T-helper 1 cell (primary cell): ENCODE results near the gene TELO2.
"Not testable (repeated sequence)": the region's sequence is repeated elsewhere in the genome, so short reads cannot be mapped to it uniquely, and the experiment has no call there.

Experiments used
- DNase-seq, 5 donors: peaks; one replicate each; pipeline ENCODE4 v3.0.0-alpha.2; 2012 to 2020

TELO2 gene

DNA sequence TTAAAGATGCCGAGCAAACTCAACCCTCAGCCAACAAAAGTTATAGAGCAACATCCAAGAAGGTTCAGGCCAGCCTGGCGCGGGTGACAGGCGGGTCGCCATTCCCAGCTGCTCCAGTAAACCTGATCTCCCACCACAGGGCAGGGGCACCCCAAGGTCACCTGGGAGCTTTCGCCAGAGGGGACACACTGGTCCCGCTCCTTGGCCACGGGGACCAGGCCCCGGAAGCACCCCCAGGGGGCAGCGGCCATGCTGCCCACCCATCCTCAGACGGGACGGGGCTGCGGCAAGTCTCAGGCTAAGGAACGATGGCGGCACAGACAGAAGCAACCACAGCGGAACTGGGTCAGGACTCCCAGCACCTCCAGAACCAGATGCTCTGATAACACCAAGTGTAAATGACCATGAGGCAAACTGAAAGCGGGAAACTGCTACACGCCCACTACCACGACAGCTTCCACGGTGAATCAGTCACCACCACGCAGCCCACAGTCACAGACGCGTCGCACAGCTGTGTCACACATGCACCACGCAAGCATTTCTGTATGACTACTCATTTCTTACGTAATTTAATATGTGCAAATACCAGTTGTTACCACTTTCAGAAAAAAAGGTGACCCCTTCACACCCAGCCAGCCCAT, 34.7 kb upstream of the TELO2 start:
- no peak for DNase-seq

DNA sequence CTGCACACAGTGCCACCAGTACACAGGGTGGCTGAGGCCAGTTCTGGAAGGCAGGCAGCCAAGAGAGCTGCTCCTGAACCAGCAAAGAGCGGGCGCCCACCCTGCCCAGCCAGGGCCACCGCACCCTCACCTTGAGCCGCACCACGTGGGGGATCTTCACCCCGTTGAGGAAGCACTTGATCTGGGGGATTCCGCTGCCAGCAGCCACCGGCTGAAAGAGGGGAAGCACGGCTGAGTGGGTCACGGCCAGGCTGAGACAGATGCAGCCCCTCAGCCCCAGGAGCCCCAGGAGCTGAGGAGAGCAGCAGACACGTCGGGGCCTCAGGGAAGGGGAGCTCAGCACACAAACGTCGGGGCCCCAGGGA, 34.2 kb upstream of the TELO2 start:
- DNase-seq = no peak

DNA sequence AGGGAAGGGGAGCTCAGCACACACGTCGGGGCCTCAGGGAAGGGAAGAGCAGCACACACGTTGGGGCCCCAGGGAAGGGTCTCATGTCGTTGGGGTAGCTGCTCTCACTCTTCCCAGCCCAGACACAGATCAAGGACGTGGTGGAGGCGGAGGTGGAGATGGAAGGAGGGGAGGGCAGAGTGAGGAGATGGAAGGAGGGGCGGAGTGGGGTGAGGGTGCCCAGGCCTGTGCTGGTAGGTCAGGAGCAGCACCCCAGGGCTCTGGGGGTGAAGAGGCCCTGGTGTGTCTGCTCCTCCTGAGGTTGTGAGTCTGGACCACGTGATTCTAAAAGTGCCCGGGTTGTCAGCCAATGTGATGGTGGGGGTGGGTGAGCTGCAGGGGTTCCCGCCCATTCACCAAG, 33.2 kb upstream of the TELO2 start:
- no peak for DNase-seq

DNA sequence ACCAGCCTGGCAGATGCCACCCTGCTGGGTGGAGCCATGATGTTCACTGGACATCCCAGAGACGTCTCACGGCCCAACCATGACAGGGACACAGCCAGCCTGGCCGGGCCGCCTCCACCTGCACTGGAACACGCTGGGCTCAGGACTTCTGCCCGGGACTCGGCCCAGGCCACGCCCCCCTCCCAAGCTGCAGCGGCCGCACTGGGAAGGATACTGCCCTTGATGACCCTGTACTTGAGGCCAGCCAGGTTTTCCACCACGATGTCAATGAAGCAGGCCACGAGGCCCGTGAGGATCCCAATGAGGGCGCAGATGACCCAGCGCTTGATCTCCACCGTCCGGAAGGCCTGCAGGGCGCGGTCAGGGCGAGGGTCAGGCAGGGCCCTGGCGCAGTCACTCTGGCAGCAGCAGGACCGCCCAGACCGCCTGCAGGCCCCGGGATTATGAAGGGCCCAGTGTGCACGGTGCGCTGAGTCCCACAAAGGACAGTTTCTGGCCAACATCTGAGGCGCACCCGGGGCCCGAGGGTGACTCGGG, 32.5 kb upstream of the TELO2 start:
- DNase-seq = no peak

DNA sequence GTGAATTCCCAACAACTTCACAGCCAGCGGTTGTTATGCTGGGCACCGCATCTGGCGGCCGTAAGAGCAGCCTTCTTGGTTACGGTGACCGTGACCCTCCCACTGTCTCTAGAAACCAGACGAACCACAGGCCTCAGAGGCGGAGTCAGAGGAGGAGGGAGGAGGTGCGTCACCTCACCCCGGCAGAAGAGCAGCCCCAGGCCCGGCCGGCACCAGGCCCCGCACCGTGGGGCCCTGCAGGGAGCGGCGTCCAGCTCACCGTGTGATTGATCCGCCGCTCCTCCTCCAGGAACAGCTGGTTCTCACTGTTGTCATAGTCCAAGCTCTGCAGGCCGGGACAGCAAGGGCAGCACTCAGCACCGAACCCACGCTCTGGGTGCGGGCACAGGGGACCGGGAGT, 32.0 kb upstream of the TELO2 start:
- DNase-seq = no peak

DNA sequence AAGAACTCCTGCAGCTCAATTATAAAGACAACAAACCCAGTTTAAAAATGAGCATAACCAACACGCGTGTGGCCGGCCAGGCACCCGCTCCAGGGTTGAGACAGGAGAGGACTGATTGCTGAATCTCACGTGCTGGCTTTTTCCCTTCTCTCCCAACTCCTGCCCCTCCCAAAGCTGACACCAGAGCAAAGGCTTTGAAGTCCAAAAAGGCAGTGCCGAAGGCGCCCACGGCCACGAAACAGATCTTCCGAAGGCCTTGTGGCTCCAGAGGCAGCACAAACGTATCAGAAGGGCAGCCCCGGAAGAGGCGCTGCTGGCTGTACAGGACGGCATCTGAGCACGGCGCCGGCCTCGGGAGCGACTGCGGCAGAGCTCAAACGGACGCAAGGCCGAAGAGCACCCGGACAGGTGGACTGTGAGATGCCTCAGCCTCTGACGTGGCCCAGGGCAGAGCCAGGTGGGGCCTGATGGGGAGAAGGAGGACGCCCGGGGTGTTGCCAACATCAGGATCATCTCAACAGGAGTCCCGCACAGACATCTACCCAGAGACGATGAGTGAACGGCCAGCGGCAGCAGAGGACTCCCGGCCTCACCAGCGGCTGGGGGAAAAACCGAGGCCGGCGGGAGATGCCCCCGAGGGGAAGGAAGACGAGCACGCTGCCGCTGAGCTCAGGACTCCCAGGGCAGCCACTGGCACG, 28.8 kb upstream of the TELO2 start:
- DNase-seq = peak in 1 of 5 donors; percentile 8

DNA sequence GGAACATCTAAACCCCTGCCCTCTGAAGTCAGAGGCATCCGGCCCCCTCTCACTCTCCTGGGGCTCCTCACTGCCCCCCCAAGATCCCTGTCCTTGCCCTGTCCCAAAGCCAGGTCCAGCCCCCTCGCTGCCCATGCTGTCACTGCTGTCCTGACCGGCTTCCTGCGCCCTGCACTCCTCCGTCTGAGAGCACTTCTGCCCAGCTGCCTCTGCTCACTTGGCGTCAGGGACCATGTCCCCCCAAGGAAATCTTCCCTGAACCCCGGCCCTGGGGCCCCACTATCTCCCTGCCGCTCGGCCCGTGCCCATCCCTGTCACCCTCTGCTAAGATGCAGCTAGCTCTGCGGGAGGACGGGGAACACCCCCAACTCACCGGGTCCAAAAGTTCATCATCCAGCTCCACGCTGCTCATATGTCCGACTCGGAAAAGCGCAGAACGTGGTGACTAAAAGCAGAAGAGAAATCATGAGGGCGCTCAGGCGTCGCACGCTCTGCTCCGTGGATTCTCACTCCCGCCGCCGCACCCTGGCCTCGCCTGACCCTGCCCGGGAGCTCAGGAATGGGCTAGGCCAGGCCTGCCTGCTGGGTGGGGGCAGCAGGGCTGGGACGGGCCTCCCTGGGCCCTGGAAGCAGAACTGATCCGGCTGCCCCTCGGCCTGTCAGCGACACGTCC, 28.1 kb upstream of the TELO2 start:
- DNase-seq = peak in 1 of 5 donors; percentile 7

DNA sequence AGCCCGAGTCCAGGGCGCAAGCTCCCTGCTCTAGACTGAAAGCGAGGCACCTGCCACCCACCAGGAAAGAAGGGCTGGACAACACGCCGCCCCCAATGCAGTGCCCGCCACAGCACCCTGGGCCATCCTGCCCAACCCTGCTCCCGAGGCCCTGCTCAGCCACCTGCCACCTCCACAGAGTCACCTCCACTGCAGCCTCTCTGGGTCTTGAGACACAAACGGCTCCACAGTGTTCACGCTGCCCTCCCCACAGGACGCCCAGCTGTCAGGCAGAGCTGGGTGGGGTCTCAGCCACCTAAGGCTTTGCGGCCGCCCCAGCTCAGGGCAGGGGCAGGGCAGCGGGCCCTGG, 27.6 kb upstream of the TELO2 start:
- DNase-seq = peak in 1 of 5 donors; percentile 10

DNA sequence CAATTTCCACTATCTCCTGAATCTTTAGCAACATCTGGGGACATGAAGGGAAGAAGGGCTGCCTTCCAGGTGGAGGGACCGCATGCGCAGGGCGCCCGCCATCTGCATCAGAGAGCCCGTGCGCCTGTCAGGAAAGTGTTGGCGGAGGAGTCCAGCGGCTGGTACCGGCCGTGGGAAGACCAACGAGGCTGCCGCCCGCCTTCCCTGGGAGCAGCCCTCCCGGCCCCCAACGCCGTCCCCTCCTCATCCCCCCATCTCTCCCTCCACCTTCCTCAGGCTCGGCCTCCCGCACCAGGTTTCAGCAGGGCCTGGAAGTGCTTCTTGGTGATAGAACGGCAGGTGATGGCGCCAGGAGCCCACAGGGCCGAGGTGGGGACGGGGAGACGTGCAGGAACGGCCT, 27.1 kb upstream of the TELO2 start:
- peak in 1 of 5 donors; percentile 5 for DNase-seq

DNA sequence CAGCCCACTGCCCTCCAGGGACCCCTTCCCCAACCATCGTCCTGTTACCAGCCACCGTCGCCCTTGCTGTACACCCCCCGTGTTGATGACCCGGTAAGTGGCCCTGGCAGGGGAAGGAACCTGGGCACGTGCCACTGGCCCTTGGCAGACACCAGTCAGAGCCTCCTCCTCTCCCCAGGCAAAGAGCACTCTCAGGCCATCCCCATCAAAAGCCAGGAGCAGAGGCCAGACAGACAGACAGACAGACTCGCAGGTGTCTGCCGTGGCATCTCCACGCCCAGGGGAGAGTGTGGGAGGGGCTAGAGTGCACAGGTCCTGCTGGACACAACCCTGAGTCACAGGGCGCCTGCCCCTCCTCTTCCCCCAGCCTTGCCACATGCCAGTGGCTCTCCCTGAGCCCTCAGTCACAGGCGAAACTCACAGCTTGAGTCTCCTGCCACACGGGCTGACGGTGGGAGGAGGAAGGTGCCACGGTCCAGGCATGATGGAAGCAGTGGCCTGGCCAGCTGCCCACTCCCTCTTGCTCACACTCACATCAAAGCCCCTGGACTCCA, 26.1 kb upstream of the TELO2 start:
- no peak for DNase-seq

DNA sequence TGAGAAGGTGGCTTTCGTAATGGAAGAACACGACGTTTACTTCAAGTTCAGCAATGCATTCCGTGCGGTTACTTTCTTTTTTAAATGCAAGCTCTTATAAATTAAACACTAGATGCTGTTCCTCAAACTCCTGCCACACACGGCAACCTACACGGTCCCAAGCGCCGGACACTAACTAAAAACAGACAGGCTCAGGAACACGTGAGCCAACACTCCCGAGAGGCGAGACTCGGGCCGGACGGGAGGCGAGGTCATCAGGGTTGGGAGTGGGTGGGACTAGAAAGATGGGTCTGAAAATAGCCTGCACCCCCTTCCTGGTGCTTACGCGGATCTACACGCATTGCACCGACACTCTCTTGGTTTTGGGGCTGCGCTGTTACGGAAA, 24.7 kb upstream of the TELO2 start:
- no peak for DNase-seq

DNA sequence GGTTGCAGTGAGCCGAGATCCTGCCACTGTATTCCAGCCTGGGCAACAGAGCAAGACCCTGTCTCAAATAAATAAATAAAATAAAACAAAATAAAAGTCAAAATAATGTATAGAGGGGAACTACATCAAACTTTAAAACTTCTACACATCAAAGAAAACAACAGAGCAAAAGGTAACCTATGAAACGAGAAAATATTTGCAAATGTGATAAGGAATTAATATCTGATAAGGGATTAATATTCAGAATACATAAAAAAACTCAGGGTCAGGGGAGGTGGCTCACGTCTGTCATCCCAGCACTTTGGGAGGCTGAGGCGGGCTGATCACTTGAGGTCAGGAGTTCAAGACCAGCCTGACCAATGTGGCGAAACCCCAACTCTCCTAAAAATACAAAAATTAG, 24.0 kb upstream of the TELO2 start:
- not testable (repeated sequence) for DNase-seq

DNA sequence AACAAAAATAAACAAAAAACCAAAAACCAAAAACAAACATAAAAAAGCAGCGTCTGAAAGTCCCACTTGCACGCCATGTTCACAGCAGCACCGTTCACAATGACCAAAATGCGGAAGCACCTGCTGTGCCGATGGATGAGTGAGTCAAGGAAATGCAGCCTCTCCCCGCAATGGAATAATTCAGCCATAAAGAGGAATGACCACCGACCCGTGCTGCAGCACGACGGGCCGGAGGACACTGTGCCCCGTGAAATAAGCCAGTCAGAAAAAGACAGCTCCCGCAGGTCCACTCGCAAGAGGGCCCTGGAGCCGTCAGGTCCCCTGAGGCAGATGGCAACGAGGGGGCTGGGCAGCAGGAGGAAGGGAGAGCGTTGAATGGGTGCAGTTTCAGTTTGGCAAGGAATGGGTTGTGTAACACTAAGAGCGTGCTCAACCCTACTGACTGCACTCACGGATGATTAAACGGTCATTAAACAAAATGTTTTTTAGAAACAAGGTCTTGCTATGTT, 23.4 kb upstream of the TELO2 start:
- DNase-seq = no peak

DNA sequence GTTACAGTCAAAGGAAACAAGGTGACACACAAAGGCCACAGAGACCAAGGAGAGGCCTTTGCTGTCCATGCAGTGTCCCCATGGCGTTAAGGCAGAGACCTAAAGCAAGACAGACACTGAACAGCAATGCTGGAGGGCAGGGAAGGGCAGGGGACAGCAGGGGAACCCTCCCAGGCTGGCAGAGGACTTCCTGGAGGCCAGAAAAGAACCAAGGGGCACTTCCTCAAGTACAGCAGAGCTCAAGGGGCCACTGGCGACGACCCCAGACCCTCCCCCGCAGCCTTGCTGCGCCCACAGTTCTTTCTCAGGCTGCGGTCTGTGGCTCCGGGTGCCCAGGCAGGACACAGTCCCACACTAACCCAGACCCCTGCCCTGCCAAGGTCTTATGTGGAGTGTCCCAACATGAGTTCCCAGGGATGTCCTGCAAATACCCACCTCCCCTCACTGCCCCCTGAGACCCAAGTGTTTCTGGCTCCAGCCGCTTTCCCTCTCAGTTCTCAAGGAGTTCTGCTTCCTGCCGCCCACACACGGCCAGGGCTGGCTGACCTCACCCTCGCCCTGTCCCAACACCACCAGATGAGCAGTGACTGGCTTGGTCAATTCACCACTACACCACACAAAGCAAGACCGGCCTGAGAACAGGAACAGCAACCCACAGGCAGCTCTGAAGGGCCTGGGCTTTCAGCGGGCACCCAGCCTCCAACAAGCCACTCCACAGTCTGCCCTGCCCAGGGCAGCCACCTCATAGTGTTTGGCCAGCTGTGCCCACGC, 22.5 kb upstream of the TELO2 start:
- no peak for DNase-seq

DNA sequence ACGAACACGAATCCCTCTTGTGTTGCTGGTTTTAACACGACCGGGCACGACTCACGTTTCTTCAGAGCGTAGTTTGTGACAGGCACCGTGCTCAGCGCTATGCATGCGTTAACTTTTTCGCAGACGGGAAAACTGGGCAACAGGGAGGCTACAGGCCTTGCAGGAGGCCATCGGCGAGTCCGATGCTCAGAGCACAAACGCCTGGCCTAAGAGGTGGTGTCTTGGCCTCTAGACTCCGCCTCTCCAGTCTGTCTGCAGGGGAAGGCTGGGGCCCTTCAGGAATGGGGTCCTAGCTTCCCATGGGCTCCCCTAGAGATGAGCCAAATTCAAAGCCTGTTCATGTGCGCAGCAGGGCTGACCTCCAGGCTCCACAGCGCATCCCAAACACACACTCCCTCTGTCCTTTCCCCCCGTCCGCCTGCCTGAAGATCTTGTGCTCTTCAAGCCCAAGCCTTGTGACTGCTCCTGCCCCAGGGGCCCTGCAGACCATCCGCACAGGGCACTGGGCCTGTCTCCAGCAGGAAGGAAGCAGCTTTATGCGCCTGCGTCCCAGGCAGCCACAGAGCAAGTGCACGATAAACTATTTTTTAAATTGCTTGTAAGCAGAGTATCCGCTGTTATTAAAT, 21.5 kb upstream of the TELO2 start:
- DNase-seq = no peak

DNA sequence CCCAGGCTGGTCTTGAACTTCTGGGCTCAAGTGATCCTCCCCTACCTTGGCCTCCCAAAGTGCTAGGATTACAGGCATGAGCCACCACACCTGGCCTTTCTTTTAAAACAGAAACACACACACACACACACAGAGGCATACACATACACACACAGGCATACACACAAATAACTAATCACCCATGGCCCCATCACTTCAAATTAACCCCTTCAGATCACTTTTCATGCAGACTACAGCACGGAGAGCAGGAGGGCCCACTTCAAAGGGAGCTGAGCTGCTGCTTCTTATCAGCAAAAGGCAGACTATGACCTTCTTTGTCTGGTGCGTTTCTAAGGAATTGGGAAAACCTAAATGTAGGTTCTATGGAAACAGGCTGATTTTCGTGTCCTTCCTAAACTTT, 20.2 kb upstream of the TELO2 start:
- no peak for DNase-seq

DNA sequence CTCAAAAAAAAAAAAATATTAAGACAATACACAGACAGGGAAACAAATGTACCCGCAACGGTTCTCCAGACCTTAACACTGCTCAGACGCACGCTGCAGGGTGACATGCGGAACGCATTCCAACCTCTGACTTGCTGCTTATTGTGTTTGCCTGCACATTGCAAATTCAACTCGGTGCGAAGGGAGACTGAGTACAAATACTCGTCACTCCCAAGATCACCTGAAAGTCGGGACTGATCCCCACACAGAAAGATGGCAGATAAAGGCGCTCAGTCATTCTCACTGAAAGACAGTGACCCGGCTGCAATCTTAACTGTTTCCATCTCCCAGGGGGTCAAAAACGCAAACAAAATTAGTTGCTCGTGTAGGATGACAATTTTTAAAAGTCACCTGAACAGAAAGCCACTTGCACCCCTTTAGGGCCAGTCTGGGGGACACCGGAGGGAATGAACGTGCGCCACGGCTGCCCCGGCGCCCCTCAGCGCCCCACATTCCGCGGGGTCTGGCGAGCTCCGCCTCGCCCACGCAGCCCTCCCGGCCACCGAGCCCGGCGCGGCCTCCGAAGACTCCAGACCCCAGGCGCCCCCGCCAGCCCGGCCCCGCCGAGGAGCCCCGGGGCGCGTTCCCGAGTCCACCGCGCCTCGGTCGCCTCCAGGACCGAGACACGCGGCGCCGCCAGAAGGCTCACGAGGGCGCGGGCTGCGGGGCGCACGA, 18.9 kb upstream of the TELO2 start:
- DNase-seq = no peak

DNA sequence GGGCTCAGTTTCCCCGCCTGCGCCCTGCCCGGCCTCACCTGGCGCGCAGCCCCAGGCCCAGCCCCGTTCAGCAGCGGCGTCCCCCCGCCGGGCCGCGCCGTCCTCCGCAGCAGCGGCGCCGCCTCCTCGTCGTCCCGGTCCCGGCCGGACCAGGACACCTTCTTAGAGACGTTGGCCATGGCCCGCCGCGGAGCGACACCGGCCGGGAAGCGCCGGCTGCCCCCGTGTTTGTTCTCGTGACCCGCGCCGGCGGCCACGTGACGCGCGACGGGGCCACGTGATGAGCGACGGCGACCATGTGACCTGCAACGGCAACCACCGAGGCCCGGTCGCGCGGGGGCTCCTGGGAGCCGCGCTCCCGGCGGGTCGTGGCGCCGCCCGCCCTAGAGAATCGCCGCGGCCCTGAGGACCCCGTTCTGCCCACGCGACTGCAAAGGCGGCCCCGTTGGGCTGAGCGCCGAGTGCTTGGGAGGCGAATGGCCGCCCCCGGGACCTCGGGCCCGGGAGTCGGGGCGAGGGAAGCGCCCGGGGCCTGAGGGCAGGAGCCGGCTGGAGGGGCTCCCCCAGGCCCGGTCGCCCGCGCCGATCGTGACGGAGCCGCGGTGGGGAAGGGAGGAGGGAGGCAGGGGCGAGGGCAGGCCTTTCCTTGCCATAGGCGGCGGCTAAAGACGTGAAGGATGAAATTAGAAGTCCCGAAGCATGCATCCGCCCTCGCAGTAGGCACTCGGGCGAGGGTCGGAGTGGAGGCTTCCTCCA, 18.2 kb upstream of the TELO2 start, which contains the start of gene CLCN7:
TSS of gene CLCN7 (minus strand) at position 233 of the 756 bp plus-strand sequence. CDS start at position 179, 54 bp downstream.
- peak; percentile 73 to 87 (median 81) for DNase-seq

DNA sequence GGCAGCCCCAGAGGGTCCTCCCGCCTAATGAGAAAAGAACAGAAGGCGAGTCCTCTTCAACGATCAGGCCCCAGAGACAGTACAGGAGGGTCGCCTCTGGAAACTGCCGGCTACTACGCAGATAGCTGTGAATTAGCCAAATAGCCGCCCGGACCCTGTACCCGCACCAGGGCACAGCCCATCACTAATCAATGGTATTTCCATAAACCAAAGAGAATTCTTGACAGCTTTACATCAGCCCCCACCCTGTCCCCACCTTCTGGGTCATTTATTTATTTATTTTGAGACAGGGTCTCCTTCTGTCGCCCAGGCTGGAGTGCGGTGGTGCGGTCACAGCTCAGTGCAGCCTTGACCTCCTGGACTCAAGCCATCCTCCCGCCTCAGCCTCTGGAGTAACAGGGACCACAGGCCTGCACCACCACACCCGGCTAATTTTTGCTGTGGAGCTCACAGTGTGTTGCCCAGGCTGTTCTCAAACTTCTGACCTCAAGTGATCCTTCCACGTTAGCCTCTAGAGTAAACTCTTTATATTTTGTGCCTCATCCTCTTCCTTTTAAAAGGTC, 17.5 kb upstream of the TELO2 start:
- no peak for DNase-seq

DNA sequence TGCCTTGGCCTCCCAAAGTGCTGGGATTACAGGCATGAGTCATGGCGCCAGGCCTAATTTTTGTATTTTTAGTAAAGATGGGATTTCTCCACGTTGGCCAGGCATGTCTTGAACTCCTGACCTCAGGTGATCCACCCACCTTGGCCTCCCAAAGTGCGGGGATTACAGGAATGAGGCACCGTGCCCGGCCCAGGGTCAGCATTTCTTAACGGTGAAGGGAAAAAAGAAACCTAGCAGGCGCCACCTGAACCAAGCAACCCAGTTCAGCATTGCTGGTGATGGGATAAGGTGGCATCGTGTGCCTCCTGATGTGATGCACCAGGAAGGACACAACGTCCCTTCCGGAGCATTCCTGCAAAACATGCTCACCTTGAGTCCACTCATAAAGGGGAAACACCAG, 16.1 kb upstream of the TELO2 start:
- no peak for DNase-seq
